GM19099 (cell line): ENCODE data around the gene SH3GL3.

Source experiments
- POLR2A ChIP-seq: IDR thresholded peaks from 3 replicates; pipeline ENCODE4 v1.6.1; 2011; ENCODE audit warnings: low read depth; ENCODE audit not compliant: insufficient read length; ENCODE audit errors: extremely low read depth

SH3GL3 gene

DNA sequence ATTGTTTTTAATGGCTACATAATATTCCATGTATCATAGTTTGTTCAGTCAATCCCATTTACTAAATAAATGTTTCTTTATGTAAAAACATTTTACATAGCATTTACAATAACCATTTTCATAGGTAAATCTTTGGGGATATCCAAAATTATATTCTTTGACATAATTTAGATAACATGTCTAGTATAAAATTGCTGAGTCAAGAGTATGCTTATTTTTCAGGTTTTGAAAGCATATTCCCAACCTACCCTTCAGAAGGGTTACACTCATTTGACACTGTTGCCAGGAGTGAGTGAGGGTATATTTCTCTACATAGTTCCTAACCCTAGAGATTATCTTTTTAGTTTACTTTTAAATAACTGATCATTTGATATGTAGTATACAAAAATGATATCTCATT, 122.2 kb downstream of the SH3GL3 start:
- TF ChIP-seq POLR2A, result no peak

DNA sequence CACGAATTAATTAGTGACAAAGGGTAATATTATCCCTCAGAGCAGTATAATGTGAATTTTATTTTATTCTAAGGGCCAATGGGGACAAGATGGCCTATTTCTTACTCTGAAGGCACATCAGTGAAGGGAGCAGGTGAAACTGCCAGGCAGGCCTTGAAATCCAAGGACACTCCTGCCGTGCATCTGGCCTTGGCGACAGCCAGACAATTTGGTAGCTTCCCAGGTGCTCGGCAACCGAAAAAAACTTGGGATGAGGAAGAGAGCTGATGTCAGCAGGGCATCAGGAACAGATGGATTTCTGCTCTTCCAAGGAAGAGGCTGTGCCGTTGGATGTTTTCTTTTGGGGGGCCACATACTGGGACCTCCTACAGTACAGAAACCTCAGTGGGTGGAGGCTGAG, 123.6 kb downstream of the SH3GL3 start:
- no peak for TF ChIP-seq POLR2A

DNA sequence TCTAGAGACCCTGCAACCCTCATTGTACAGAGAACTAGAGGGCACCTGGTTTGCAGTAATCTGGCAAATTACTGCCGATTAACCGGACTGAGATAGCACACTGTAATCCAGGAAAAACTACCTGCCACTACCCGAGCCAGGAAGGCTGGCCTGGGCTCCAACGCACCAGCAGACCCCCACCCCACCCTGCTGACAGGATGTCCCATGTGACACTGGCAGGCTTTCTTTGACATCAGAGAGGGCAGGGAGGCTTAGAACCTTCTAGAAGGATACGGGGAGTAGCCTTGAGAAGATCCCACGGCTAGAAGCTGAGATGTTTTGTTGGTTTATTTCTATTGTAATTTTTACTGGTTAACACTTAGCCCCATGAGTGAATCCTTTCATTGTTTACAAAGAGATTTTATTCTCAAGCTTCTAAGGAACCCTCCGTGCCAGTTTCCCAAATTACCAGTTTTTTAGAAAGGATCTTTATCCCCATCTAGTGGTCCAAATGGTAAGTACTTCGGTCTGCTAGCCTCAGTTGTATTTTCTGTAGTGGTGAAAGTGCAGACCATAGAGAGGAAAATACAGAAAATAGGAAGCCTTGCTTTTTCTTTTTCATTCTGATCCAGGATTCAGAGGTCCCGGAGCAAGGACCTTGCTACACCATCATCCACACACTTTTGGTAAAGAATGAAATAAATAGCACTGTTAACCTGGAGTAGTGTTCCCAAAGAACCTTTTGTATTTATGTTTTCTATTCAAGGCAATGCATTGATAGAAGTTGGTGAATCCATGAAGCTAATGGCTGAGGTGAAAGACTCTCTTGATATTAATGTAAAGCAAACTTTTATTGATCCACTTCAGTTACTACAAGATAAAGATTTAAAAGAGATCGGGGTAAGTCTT, 124.9 kb downstream of the SH3GL3 start:
- no peak for TF ChIP-seq POLR2A

DNA sequence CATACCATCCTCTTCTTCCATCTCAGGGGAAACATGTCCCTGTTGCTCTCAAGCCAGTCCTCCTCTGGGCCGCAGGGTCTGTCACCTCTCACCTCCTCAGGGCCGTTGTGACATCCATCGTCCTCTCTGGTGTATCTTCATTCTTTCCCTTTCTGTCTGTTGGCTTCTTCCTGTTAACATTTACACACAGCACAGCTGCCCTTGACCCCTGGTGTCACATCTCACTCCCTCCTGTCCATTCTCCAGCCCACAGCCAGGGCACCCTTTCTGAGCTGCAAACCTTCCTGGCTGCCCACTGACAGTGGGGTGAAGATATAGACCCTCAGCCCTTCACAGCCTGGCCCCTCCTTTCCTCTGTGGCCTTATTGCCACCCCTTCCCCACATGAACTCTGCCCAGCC, 127.2 kb downstream of the SH3GL3 start:
- no peak for TF ChIP-seq POLR2A

DNA sequence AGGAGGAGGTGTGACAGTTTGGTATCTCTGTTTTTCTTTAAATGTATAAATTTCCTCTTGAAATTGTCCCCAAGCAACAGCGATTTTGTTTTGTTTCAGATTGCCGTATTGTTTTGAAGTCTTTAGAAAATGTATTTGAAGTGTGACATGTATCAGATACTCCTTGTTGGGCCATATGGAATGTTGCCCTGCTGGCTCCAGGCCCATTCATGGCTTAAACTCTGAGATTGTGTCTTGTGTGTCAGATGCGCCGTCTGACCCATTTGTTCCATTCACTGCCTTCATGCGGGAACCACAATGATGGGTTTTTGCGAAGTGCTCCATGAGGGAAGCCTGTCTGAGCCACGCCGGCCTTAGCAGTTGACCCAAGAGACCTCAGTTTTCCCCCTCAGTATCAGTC, 131.6 kb downstream of the SH3GL3 start:
- TF ChIP-seq POLR2A, result no peak

DNA sequence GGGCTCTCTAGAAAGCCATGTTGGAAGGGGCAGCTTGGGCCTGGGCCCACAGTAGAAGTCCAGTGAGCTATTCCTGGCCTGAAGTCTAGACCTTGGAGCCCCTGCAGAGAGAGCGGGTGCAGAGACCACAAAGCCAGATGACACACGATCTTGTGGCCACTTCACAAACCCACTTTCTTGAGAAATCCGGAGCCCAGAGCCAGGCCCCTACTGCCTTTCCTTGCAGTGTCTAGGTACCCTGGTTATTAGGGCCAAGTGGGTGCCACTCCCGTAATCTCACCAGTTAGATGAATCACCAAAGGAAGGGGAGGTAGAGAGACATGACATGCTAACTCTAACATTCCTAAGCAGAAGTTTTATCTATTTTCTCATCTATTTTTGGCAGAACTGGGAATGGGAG, 134.2 kb downstream of the SH3GL3 start:
- TF ChIP-seq POLR2A, result no peak

DNA sequence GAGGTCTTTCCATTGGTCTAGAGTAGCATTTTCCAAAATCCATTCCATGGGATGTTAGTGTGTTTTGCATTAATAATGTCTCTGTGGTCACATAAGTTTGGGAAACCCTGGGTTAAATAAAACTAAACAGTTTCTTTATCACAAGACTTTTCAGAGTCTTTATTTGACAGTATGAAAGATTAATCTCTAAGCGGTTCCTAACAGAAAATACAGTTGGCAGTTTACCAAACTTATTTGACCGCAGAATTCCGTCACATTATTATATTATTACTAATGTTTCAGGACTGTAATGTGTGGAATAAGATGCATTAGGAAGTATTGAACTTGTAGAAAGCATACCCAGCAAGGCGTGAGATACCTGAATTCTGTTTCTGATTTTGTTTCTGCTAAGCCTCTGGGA, 135.2 kb downstream of the SH3GL3 start:
- no peak for TF ChIP-seq POLR2A

DNA sequence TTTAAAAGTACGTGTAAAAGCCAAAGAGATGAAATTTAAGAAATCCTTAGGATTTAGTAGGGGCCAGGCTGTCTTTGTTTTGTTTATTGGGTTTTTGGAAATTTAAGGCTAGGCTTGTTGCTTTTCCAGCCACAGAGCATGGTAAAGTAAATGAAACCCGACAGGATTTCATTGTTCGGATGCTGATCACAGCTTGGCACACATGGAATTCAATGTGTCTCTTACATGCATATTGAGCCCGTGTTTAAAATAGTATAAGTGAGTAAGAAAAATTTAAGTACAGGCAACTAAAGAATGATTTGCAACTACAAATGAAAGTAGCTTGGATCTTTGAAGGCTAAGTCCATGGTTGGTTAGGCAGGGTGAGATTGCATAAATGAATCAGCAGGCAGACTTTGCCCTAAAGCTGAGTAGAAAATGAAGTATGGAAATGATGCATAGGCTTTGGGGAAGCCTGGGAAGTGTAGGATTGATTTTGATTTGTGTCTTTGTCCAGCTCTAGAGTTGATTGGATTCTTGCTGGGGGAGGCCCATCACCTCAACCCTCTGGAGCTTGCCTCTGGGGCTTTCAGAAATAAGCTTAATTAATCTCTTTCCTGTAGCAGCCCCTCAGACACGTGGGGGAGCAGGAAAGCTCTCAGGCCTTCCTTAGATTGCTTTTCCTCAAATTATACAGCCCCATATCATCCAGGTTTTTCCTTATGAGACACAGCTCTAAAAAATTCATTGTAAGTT, 138.6 kb downstream of the SH3GL3 start:
- TF ChIP-seq POLR2A, result no peak

DNA sequence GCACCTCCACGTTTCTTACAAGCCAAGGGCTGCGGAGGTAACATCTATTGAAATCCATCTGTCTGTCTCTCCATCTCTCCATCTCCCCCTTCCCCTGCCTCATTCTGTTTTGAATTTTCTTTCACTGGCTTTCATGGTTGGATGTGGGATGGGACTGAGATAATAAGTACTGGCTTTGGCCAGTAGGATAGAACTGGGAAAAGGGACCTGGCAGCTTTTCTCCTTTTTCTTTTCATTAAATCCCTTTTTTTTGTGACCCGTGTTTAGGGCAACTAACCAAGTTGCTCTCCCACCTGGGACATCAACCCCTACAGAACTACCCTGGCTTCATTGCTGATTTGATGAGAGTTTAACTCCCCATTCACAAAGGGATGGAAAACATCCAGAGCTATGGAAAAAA, 139.9 kb downstream of the SH3GL3 start:
- TF ChIP-seq POLR2A, result no peak

DNA sequence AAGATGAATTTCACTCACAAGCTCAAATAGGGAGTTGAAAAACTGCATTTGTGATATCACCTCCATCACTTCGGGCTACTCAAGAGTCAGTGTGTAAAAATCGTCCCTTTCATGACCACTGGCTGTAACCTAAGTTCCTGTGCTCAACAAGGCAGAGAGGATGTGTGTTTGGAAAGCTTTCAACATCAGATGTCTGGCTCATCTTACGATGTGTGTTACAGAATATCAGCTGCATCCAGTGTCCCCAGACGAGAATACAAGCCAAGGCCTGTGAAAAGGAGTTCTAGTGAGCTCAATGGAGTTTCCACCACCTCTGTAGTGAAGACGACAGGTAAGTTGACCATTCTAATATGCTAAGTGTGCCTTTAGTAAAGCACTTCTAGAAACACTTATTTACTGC, 141.3 kb downstream of the SH3GL3 start:
- TF ChIP-seq POLR2A, result no peak

DNA sequence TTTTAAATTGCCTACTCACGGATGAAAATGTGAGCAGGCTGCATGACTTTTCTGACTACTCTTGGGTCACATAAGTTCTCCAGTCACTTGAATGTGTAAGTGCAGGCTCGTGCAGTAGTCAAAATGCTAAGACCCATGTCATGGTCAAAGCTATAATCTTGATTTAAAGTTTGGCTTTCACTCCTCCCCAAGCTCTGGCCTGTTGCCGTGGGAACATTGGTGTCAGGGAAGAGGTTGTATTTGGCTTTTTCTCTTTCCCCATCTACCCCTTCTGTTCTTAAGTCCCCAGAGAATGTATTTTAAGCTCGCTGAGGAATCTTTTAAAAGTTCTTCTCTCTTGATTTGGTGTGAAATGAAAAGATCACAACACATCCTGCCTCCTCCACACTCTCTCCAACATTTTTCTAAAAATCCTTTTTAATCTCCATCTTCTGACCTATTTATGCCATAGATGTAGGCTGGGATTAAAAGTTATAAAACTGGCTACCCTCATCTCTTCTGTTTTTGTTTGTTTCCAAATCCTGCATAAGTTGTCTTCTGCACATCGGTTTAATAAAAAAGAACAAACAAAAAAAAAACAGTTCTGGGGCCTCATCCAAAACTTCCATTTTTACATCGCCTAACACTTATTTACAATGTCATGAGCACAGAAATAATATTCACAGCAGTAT, 145.4 kb downstream of the SH3GL3 start:
- no peak for TF ChIP-seq POLR2A

DNA sequence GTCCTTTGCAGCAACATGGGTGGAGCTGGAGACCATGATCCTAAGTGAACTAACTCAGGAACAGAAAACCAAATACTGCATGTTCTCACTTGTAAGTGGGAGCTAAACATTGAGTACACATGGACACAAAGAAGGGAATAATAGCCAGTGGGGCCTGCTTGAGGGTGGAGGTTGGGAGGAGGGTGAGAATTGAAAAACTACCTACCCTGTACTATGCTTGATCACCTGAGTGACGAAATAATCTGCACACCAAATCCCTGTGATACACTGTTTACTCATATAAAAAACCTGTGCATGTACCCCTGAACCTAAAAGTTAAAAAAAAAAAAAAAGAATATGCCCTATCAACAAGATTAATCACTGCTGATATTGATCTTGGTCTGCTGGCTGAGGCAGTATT, 148.1 kb downstream of the SH3GL3 start:
- TF ChIP-seq POLR2A, result no peak

DNA sequence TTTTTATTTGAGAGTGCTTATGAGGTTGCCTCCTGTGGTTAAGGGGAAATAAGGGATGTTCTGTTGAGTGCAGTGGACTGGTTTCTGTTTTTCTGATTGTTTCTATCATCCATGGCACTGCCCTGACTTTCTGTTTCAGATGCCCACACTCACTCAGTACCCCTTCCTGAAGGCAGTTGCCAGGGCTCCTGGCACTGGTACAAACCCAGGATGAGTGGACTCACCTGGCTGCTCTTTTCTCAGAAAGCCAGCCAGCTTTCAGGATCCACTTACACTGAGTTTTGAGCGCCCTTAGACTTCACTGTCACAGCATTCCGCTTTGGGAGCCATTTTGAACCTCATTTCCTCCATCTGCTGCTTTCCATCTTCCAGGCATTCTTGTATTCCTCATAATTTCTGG, 150.9 kb downstream of the SH3GL3 start:
- no peak for TF ChIP-seq POLR2A

DNA sequence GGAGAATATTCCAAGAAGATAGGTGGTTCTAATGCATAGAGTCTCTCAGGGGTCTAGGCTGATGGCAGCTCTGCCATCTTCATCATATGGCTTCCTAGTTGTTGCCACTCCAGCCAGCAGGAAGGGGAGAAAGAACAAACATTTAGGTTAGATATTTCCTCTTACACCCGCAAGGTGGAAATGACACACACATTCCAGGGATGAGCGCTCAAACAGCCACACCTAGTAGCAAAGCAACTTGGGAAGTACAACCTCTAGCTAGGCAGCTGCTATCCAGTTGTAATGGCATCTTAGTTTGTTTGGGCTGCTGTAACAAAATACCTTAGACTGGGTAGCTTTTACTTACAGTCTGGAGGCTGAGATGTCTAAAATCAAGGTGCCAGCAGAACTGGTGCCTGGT, 154.9 kb downstream of the SH3GL3 start:
- TF ChIP-seq POLR2A, result no peak

DNA sequence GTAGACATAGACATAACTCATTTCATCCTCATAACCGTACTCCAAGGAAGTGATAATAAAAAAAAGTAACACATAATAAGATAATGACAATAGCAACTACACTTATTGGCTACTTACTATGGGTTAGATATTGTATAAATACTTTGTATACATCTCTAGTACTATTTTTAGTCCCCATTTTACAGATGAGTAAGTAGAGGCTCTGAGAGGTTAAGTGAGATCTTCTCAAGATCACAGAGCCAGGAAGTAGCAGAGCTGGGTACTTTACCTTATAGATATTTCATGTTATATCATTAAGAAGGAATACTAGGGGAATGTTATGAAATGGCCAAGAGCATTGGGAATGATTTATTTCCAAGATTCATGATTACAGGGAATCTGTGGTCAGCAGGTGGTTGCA, 157.4 kb downstream of the SH3GL3 start:
- no peak for TF ChIP-seq POLR2A

DNA sequence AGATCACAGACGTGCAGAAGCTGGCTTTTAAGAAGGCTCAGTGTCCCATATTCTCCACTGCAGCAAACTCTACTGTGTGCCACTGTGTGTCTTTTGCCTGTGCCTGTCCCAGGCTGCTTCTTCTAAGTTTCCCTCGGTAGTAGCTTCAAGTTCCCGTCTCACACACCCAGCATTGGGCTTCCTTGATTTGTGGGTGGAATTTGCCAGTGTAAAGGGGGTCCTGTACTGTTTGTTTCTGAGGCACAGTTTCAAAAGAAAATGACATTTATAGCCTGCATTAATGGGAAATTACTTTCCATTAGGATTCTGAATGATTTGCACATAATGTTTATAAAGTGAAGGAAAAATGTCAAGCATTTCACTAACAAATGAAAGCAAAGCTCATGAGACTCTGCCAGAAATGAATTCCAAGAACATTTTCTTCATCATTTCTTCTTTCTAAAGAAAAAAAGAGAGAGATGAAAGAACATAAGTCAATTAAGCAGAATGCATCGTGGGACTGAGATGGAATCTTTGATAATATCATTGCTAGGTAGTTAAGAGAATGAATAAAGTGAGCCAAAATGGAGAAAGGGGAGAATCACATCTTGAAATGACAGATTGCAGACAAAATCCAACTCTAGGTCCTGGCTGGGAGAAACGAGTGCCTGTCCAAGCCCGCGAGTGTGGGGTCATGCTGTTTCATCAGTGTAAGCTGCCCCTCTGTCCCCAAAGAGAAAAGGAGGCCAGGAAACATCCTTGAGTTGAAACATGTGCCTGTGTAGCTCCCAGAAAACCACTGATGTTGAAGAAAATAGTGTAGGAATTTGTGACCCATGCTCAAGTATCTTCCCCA, 158.2 kb downstream of the SH3GL3 start:
- TF ChIP-seq POLR2A, result no peak

DNA sequence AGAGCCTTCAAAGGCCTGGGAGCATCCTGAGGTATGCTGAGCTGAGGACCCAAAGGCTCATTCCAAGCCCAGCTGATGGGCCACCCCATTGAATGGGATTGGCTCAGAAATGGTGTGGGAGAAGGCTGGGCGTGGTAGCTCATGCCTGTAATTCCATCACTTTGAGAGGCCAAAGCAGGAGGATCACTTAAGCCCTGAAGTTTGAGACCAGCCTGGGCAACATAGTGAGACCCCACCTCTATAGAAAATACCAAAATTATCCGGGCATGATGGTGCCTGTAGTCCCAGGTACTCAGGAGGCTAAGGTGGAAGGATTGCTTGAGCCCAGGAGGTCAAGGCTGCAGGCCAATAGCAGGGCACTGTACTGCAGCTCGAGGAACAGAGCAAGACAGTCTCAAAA, 163.0 kb downstream of the SH3GL3 start:
- no peak for TF ChIP-seq POLR2A
